CD1c-positive myeloid dendritic cell (primary cell): ENCODE data around the gene MAP1LC3C.
A peak's percentile ranks its signal among the peaks of the same experiment; 100 is the strongest.
"Not testable (repeated sequence)": the region's sequence is repeated elsewhere in the genome, so short reads cannot be mapped to it uniquely, and the experiment has no call there.

Experiments used
- DNase-seq: peaks from one replicate; pipeline ENCODE4 v3.0.0-alpha.2; 2016; ENCODE audit errors: extremely low spot score

The MAP1LC3C gene

GRCh38 chr1:241992734-241993133, 6.2 kb downstream of the MAP1LC3C start:
- DNase-seq = no peak

- no peak for DNase-seq
Measured at GRCh38 chr1:241990040-241990439, 8.9 kb downstream of the MAP1LC3C start.

GRCh38 chr1:241988389-241988930, 10.4 kb downstream of the MAP1LC3C start:
- DNase-seq = not testable (repeated sequence)

GRCh38 chr1:241985787-241986186, 13.1 kb downstream of the MAP1LC3C start:
- peak; percentile 41 for DNase-seq

GRCh38 chr1:241979926-241980325, 19.0 kb downstream of the MAP1LC3C start:
- no peak for DNase-seq

DNA sequence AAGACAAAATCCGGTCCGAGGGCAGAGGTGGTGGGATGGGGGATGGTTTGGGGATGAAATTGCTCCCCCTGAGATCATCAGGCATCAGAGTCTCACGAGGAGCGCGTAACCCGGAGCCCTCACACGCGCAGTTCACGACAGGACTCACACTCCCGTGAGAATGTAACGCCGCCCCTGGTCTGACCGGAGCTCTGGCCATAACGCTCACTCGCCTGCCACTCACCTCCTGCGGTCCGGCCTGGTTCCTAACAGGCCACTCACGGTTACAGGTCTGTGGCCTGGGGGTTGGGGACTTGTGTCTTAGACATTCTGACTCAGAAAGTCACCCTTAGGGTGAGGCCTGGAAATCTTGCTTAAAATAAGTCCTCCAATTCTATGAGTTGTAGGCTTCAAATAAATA, 19.8 kb downstream of the MAP1LC3C start:
- no peak for DNase-seq

GRCh38 chr1:241976229-241976628, 22.7 kb downstream of the MAP1LC3C start:
- no peak for DNase-seq

DNA sequence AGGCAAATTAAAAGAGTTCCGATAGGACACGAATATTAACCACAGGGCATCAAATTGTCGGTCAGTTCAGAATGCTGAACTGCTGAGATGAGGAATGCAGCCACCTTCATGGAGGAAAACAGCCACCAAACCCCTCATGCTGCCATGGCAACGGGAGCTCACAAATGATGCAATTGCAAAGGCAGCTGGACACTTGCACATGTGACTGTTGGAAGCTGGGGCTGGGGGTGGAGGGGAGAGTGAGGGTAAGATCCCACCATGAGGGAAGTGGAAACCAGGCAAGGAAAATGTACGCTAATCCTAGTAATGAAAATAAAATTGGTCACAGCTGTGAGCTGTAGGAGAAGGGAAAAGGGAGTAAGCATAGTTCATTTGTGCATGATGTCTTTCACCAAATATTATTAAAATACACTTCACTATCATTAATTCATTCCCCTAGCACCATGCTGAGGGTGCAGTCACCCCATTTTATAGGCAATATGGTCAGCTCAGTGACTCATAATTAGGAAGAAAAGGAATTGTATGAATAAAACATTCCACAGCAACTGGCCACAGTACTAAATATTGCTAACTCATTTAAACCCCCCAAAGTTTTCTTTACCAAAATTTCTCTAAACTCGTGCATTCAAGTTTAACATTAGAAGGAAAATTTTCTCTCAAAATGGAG, 26.1 kb downstream of the MAP1LC3C start:
- no peak for DNase-seq

DNA sequence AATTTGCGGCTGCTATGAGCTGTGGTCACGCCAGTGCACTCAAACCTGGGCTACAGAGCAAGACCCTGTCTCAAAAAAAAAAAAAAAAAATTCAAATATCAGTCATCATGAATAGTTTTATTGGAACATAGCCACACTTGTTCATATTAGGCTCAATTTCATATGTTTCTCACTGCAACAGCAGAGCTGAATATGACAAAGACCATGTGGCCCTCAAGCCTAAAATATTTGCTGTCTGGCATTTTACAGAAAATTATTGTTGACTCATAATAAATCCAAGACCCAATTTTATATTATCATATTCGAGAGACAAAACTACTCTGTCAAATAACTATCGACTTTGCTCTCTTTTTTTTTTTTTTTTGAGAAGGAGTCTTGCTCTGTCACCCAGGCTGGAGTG, 30.3 kb downstream of the MAP1LC3C start:
- no peak for DNase-seq

GRCh38 chr1:241964550-241965282, 34.2 kb downstream of the MAP1LC3C start:
- peak; percentile 62 for DNase-seq

GRCh38 chr1:241963722-241964121, 35.2 kb downstream of the MAP1LC3C start:
- DNase-seq = no peak

GRCh38 chr1:241962153-241962552, 36.7 kb downstream of the MAP1LC3C start:
- no peak for DNase-seq

DNA sequence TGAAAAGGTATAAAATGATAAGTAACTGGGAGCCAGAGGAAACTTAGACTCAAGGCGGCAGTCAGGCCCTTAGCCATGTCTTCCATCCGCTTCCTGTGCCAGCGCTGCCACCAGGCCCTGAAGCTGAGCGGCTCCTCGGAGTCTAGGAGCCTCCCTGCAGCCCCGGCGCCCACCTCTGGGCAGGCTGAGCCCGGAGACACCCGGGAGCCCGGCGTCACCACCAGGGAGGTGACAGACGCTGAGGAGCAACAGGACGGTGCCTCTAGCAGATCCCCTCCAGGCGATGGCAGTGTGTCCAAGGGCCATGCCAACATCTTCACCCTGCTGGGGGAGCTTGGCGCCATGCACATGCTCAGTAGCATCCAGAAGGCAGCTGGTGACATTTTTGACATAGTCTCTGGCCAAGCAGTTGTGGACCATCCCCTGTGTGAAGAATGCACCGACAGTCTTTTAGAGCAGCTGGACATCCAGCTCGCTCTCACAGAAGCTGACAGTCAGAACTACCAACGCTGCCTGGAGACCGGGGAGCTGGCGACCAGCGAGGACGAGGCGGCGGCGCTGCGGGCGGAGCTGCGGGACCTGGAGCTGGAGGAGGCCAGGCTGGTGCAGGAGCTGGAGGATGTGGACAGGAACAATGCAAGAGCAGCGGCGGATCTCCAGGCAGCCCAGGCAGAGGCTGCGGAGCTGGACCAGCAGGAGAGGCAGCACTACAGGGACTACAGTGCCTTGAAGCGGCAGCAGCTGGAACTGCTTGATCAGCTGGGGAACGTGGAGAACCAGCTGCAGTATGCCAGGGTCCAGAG, 41.0 kb downstream of the MAP1LC3C start, which contains the start of gene BECN2:
Gene BECN2 (plus strand): TSS at position 76 of the 803 bp plus-strand sequence. CDS start 0 bp downstream, at position 76.
- DNase-seq = no peak

- DNase-seq = no peak
Measured at GRCh38 chr1:241950390-241950789, 48.5 kb downstream of the MAP1LC3C start.

- no peak for DNase-seq
Measured at GRCh38 chr1:241947354-241947753, 51.5 kb downstream of the MAP1LC3C start.
